ENCODE measurements around the gene TLR7. TPM values are rescaled to one million over a fixed set of nuclear protein-coding genes. Genes with fewer than 3 reads are reported as not detected.

Gene TLR7
- total and polyA plus RNA-seq, 11 donors, result 0.04 to 6.7 (median 0.47) TPM; not detected in 1

DNA sequence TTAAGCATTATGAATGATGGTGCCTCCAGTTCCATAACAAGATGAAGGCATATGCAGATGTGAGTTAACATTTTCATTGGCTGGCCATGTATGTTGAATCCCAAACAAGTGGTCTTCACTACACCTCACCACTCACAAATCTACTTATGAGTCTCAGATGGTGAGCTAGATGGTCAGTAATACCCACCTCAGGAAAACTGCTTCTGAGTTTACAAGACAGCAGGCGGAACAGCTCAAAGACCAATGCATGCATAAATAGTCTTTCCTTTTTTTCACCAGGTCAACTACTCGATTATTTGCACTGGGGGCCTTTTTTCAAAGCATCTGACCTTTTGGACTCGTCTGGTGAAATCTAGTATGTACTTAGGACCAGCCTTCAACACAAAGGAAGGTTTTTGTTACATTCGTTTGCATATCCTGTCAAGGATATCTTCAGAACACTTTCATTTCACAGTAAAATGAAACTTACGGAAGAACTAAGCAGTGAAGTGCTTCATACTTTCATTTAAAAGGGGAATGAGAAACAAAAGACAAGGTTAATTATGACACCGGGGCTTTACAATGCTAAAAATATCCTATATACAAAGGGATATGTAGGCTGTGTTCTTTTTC, 23.1 kb upstream of the TLR7 start:
- peaks cover 0 to 2% (median 0%) of the 10 kb centered on the region in 12 donors for H3K9me3 ChIP-seq
- TF ChIP-seq, protein P1, sequence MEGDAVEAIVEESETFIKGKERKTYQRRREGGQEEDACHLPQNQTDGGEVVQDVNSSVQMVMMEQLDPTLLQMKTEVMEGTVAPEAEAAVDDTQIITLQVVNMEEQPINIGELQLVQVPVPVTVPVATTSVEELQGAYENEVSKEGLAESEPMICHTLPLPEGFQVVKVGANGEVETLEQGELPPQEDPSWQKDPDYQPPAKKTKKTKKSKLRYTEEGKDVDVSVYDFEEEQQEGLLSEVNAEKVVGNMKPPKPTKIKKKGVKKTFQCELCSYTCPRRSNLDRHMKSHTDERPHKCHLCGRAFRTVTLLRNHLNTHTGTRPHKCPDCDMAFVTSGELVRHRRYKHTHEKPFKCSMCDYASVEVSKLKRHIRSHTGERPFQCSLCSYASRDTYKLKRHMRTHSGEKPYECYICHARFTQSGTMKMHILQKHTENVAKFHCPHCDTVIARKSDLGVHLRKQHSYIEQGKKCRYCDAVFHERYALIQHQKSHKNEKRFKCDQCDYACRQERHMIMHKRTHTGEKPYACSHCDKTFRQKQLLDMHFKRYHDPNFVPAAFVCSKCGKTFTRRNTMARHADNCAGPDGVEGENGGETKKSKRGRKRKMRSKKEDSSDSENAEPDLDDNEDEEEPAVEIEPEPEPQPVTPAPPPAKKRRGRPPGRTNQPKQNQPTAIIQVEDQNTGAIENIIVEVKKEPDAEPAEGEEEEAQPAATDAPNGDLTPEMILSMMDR (IDR thresholded peaks at IDR 0.05), result no peak
- no peak for TF ChIP-seq POLR2A (IDR thresholded peaks at IDR 0.05)

GRCh38 chrX:12844319-12844718, 22.6 kb upstream of the TLR7 start:
- Histone ChIP-seq H3K27me3 (peaks cover 0 to 23% (median 0%) of the 10 kb centered on the region in 9 donors), H3K27ac (no peak overlapping the region), H3K9me3 (no peaks in the 10 kb centered on the region), H3K36me3 (no peaks in the 10 kb centered on the region), H3K4me3 (no peak overlapping the region), H3K4me1 (no peaks in the 10 kb centered on the region)
- no peak for TF ChIP-seq POLR2A (IDR thresholded peaks at IDR 0.05)
- TF ChIP-seq, protein P1 (IDR thresholded peaks at IDR 0.05), result no peak
- intact Hi-C loops (cut with DNase I), result no loop called here
- 56 to 71% (median 59%) methylated on average over 3 of the region's 3 CpGs for WGBS, 4 donors
- ATAC-seq, result no peak
- DNase-seq, result no peak

More for the DNA sequence above, 23.1 kb upstream of the TLR7 start:
- ATAC-seq, result no peak
- Histone ChIP-seq H3K4me3 (no peak overlapping the region), H3K36me3 (no peaks in the 10 kb centered on the region), H3K27me3 (peaks cover 0 to 26% (median 0%) of the 10 kb centered on the region in 9 donors), H3K4me1 (no peaks in the 10 kb centered on the region), H3K27ac (no peak overlapping the region)
- no peak for DNase-seq
- intact Hi-C loops (cut with DNase I), result no loop called here
- 44 to 54% (median 54%) methylated on average over 6 of the region's 6 CpGs for WGBS, 4 donors

GRCh38 chrX:12865359-12865758, 1.5 kb upstream of the TLR7 start:
- no peaks in the 10 kb centered on the region for H3K36me3 ChIP-seq
- no peak for DNase-seq
- WGBS, 4 donors, result 45 to 63% (median 55%) methylated on average over 7 of the region's 7 CpGs
- intact Hi-C loops (cut with DNase I), result no loop called here
- H3K9me3 ChIP-seq, result peaks cover 0 to 27% (median 0%) of the 10 kb centered on the region in 12 donors
- peak overlapping the region in 1 of 12 donors; percentile 30 for H3K27ac ChIP-seq
- TF ChIP-seq POLR2A (IDR thresholded peaks at IDR 0.05), result no peak
- TF ChIP-seq, protein P1 (IDR thresholded peaks at IDR 0.05), result no peak
- H3K4me3 ChIP-seq, result no peak overlapping the region
- H3K27me3 ChIP-seq, result no peaks in the 10 kb centered on the region
- ATAC-seq, result no peak
- no peaks in the 10 kb centered on the region for H3K4me1 ChIP-seq

DNA sequence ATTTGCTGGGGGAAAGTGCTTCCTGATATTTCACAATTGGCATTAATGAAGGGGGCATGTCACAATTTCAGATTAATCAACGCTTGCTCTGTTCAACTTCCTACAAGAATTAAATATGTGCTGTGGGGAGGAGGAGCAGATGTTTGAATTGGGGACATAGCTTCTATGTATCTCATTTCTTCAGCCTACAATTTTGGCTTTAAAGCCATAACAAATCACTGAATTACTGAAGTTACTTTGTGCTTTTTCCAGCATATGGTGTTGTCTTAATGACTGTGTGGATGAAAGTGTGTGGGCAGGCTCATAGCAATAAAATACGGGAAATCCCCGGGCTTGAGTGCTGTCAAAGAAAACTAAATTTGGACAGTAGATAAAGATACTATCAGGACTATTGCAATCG, 813 bp downstream of the TLR7 start:
- ATAC-seq, result no peak
- Histone ChIP-seq H3K9me3 (peaks cover 0 to 21% (median 0%) of the 10 kb centered on the region in 12 donors), H3K36me3 (no peaks in the 10 kb centered on the region), H3K4me3 (peak overlapping the region in 4 of 12 donors; percentile 4 to 29 (median 8)), H3K4me1 (no peaks in the 10 kb centered on the region), H3K27ac (peak overlapping the region in 1 of 12 donors; percentile 39), H3K27me3 (no peaks in the 10 kb centered on the region)
- no peak for TF ChIP-seq POLR2A (IDR thresholded peaks at IDR 0.05)
- TF ChIP-seq, protein P1 (IDR thresholded peaks at IDR 0.05), result no peak
- DNase-seq, result no peak
- intact Hi-C loops (cut with DNase I), result no loop called here
- WGBS, 4 donors, result 55 to 69% (median 63%) methylated on average over 4 of the region's 4 CpGs

Data from heart left ventricle (tissue), 16 donors.